ENCODE data around the gene UBTF. TPM values are rescaled to one million over a fixed set of nuclear protein-coding genes. Genes with fewer than 3 reads are reported as not detected.

Gene UBTF
- total RNA-seq, 1 experiment from 2014 or later = 114 TPM

DNA sequence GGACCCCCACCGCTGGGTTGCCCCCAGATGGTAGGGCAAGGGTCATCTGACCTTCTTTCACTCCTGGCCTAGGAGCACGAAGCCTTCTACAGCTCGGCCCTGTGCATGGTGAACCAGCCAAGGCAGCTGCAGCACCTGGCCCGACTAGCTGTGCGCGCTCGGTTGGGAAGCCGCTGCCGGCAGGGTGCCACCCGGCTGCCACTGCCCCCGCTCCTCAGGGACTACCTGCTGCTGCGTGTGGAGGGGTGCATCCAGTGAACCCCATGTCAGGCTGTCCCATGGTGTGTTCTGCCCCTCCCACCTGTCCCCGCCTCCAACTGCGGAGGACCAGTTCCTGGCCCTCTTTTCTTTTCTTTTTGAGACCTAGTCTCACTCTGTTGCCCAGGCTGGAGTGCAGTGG lies 41.3 kb downstream of the UBTF start:
- Histone ChIP-seq H3K4me3 (ENCODE audit: low read depth, low read length, poor library complexity, severe bottlenecking) (no peak overlapping the region), H3K27ac (ENCODE audit: low read depth, low read length, poor library complexity, severe bottlenecking) (no peak overlapping the region), H3K9me3 (ENCODE audit: low read depth, low read length, poor library complexity, severe bottlenecking) (no peaks in the 10 kb centered on the region), H3K4me1 (ENCODE audit: insufficient read depth, low read length, poor library complexity, severe bottlenecking) (no peaks in the 10 kb centered on the region), H3K36me3 (ENCODE audit: insufficient read depth, low read length, poor library complexity, severe bottlenecking) (no peaks in the 10 kb centered on the region), H3K27me3 (replicated peaks; ENCODE audit: insufficient read depth, low read depth, low read length, poor library complexity) (no peaks in the 10 kb centered on the region)
- no peak for DNase-seq (ENCODE audit: low spot score)
- no peak for TF ChIP-seq EZH2 (IDR thresholded peaks at IDR 0.05; ENCODE audit: borderline replicate concordance, low read depth, low read length, poor library complexity, severe bottlenecking)
- CTCF ChIA-PET = no interaction called here
- intact Hi-C loops (cut with micrococcal nuclease; ENCODE audit: unreplicated experiment) = no loop called here
- no TSS peak for BruUV-seq (replicated peaks)
- POLR2A ChIA-PET (ENCODE audit: low non-redundant PET) = no interaction called here

GRCh38 chr17:44177640-44178039 lies 41.8 kb downstream of the UBTF start:
- ChIA-PET POLR2A (ENCODE audit: low non-redundant PET) (no interaction called here), CTCF (no interaction called here)
- no peaks in the 10 kb centered on the region for H3K36me3 ChIP-seq (ENCODE audit: insufficient read depth, low read length, poor library complexity, severe bottlenecking)
- DNase-seq (ENCODE audit: low spot score) = no peak
- H3K27me3 ChIP-seq (replicated peaks; ENCODE audit: insufficient read depth, low read depth, low read length, poor library complexity) = no peaks in the 10 kb centered on the region
- intact Hi-C loops (cut with micrococcal nuclease; ENCODE audit: unreplicated experiment) = no loop called here
- no peak for TF ChIP-seq CTCF (conservative IDR thresholded peaks at IDR 0.05; ENCODE audit: low read depth, low read length)
- TF ChIP-seq EZH2 (IDR thresholded peaks at IDR 0.05; ENCODE audit: borderline replicate concordance, low read depth, low read length, poor library complexity, severe bottlenecking) = no peak
- BruUV-seq (replicated peaks) = no TSS peak
- no peaks in the 10 kb centered on the region for H3K4me1 ChIP-seq (ENCODE audit: insufficient read depth, low read length, poor library complexity, severe bottlenecking)
- H3K4me3 ChIP-seq (ENCODE audit: low read depth, low read length, poor library complexity, severe bottlenecking) = no peak overlapping the region
- no peak overlapping the region for H3K27ac ChIP-seq (ENCODE audit: low read depth, low read length, poor library complexity, severe bottlenecking)
- H3K9me3 ChIP-seq (ENCODE audit: low read depth, low read length, poor library complexity, severe bottlenecking) = no peaks in the 10 kb centered on the region

DNA sequence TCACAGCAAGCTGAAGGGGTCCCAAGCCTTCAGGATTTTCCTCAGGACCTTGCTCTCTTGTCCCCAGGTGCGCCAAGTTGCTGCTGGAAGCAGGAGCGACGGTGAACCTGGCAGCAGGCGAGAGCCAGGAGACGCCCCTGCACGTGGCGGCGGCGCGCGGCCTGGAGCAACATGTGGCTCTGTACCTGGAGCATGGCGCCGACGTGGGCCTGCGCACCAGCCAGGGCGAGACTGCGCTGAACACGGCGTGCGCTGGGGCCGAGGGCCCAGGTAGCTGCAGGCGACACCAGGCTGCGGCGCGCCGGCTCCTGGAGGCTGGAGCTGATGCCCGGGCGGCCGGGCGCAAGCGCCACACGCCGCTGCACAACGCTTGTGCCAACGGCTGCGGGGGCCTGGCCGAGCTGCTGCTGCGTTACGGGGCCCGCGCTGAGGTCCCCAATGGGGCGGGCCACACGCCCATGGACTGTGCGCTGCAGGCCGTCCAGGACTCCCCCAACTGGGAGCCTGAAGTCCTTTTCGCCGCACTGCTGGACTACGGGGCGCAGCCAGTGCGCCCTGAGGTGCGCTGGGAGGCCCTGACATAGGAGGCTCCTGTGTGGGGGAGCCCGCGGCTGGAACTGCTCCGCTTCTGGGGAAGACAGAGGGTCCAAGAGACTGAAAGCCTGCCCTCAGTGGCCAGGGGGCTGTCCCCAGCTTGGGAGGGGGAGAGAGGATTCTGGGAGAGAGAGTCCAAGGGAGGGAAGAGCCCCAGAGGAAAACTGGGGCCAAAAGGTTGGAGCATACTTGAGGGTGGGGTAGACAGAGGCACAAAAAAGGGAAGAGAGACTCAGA lies 42.6 kb downstream of the UBTF start:
- no peaks in the 10 kb centered on the region for H3K27me3 ChIP-seq (replicated peaks; ENCODE audit: insufficient read depth, low read depth, low read length, poor library complexity)
- H3K27ac ChIP-seq (ENCODE audit: low read depth, low read length, poor library complexity, severe bottlenecking) = no peak overlapping the region
- intact Hi-C loops (cut with micrococcal nuclease; ENCODE audit: unreplicated experiment) = no loop called here
- ChIA-PET CTCF (no interaction called here), POLR2A (ENCODE audit: low non-redundant PET) (no interaction called here)
- no peak for DNase-seq (ENCODE audit: low spot score)
- no peaks in the 10 kb centered on the region for H3K9me3 ChIP-seq (ENCODE audit: low read depth, low read length, poor library complexity, severe bottlenecking)
- BruUV-seq (replicated peaks) = no TSS peak
- H3K4me3 ChIP-seq (ENCODE audit: low read depth, low read length, poor library complexity, severe bottlenecking) = no peak overlapping the region
- no peaks in the 10 kb centered on the region for H3K36me3 ChIP-seq (ENCODE audit: insufficient read depth, low read length, poor library complexity, severe bottlenecking)
- no peak for TF ChIP-seq CTCF (conservative IDR thresholded peaks at IDR 0.05; ENCODE audit: low read depth, low read length)
- TF ChIP-seq EZH2 (IDR thresholded peaks at IDR 0.05; ENCODE audit: borderline replicate concordance, low read depth, low read length, poor library complexity, severe bottlenecking) = no peak
- no peaks in the 10 kb centered on the region for H3K4me1 ChIP-seq (ENCODE audit: insufficient read depth, low read length, poor library complexity, severe bottlenecking)

DNA sequence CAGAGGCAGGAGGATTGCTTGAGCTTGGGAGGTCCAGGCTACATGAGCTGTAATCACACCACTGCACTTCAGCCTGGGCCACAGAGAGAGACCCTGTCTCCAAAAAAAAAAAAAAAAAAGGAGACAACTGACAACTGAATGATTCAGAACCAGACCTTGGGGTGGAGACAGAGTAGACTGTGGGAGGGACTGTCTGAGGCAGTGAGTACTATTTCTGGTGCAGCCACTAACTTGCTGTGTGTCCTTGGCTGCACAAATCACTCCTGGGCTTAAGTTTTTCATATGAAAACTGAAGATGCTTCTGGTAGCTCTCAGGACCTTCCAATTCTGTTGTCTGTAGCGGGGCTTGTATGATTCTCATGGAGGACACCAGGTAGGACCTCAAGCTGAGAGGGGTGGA lies 43.2 kb downstream of the UBTF start:
- DNase-seq (ENCODE audit: low spot score) = no peak
- no peaks in the 10 kb centered on the region for H3K36me3 ChIP-seq (ENCODE audit: insufficient read depth, low read length, poor library complexity, severe bottlenecking)
- H3K4me3 ChIP-seq (ENCODE audit: low read depth, low read length, poor library complexity, severe bottlenecking) = no peak overlapping the region
- no TSS peak for BruUV-seq (replicated peaks)
- intact Hi-C loops (cut with micrococcal nuclease; ENCODE audit: unreplicated experiment) = no loop called here
- no peak overlapping the region for H3K27ac ChIP-seq (ENCODE audit: low read depth, low read length, poor library complexity, severe bottlenecking)
- H3K4me1 ChIP-seq (ENCODE audit: insufficient read depth, low read length, poor library complexity, severe bottlenecking) = no peaks in the 10 kb centered on the region
- H3K27me3 ChIP-seq (replicated peaks; ENCODE audit: insufficient read depth, low read depth, low read length, poor library complexity) = no peaks in the 10 kb centered on the region
- ChIA-PET POLR2A (ENCODE audit: low non-redundant PET) (no interaction called here), CTCF (no interaction called here)
- TF ChIP-seq EZH2 (IDR thresholded peaks at IDR 0.05; ENCODE audit: borderline replicate concordance, low read depth, low read length, poor library complexity, severe bottlenecking) (no peak), CTCF (conservative IDR thresholded peaks at IDR 0.05; ENCODE audit: low read depth, low read length) (no peak)
- H3K9me3 ChIP-seq (ENCODE audit: low read depth, low read length, poor library complexity, severe bottlenecking) = no peaks in the 10 kb centered on the region

Data from A673 (cell line).